Uterus (tissue), 2 donors: Measurements from ENCODE around the gene JAM3.

Experiments
- POLR2A ChIP-seq, 2 donors: fragments of 450-650 bp; IDR thresholded peaks; one replicate each; pipeline ENCODE4 v1.6.1; 2016; ENCODE audit warnings: antibody characterized with exemption in 2 of 2, mild to moderate bottlenecking in 1 of 2, moderate library complexity in 1 of 2
- TF ChIP-seq, protein P1 (sequence below), 4 experiments: fragments of 200-600 bp in 2 of 4; fragments of 450-650 bp in 2 of 4; sonication (generic) in 2 of 4; IDR thresholded peaks; one replicate each; pipeline ENCODE4 v1.5.1; 2016 to 2019; ENCODE audit warnings: antibody characterized with exemption in 4 of 4, mild to moderate bottlenecking in 2 of 4, moderate library complexity in 1 of 4

DNA sequence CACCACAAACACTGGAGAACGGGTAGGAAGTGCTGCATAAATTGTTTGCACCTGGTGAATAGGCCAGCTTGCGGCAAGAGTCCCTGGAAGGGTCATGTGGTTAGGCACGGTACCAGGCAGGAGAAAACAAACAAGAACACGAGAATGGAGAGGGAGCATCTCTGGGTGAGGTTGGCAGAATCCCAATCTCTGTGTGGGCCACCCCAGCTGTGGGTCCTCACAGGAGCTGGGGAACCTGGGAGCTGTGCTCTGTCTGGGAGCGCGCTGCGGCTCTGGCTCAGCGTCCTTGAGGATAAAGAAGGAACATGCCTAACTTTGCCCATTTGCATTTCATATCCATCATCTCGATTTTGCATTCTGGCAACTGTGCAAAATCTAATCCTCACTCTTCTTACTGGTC, 46.1 kb upstream of the JAM3 start:
- TF ChIP-seq, protein P1, sequence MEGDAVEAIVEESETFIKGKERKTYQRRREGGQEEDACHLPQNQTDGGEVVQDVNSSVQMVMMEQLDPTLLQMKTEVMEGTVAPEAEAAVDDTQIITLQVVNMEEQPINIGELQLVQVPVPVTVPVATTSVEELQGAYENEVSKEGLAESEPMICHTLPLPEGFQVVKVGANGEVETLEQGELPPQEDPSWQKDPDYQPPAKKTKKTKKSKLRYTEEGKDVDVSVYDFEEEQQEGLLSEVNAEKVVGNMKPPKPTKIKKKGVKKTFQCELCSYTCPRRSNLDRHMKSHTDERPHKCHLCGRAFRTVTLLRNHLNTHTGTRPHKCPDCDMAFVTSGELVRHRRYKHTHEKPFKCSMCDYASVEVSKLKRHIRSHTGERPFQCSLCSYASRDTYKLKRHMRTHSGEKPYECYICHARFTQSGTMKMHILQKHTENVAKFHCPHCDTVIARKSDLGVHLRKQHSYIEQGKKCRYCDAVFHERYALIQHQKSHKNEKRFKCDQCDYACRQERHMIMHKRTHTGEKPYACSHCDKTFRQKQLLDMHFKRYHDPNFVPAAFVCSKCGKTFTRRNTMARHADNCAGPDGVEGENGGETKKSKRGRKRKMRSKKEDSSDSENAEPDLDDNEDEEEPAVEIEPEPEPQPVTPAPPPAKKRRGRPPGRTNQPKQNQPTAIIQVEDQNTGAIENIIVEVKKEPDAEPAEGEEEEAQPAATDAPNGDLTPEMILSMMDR (IDR thresholded peaks at IDR 0.05), result no peak
- TF ChIP-seq POLR2A (IDR thresholded peaks at IDR 0.05), result no peak
